DND-41 (cell line): ENCODE measurements around the gene LAX1.

Experiments
- EZH2 ChIP-seq: IDR thresholded peaks from 3 replicates; pipeline ENCODE4 v1.6.1; 2012; ENCODE audit warnings: borderline replicate concordance, low read depth, mild to moderate bottlenecking, moderate library complexity, low read length, inconsistent platforms; ENCODE audit not compliant: severe bottlenecking
- TF ChIP-seq, protein P1 (sequence below): IDR thresholded peaks from 2 replicates; pipeline ENCODE4 v1.5.1; 2012; ENCODE audit warnings: borderline replicate concordance, low read length, moderate library complexity, mild to moderate bottlenecking; ENCODE audit not compliant: poor library complexity, severe bottlenecking; ENCODE audit errors: extremely low read depth

DNA sequence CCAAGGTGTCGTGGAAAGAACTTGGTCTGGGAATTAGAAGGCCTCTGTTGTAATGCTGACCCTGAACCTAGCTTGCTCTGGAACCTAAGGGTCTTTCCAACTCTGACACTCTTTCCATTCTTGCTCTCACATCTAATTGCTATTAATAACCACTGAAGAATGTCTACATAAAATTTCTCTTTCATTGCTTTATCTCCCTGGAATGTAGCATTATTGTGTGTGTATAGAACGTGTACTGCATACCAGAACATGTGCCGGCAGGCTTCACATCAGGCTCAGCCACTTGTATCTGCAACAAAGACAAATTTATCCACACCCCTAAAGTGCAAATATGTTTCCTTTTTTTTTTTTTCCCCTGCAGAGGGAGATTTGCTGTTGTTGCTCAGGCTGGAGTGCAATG lies 13.9 kb upstream of the LAX1 start:
- TF ChIP-seq, protein P1, sequence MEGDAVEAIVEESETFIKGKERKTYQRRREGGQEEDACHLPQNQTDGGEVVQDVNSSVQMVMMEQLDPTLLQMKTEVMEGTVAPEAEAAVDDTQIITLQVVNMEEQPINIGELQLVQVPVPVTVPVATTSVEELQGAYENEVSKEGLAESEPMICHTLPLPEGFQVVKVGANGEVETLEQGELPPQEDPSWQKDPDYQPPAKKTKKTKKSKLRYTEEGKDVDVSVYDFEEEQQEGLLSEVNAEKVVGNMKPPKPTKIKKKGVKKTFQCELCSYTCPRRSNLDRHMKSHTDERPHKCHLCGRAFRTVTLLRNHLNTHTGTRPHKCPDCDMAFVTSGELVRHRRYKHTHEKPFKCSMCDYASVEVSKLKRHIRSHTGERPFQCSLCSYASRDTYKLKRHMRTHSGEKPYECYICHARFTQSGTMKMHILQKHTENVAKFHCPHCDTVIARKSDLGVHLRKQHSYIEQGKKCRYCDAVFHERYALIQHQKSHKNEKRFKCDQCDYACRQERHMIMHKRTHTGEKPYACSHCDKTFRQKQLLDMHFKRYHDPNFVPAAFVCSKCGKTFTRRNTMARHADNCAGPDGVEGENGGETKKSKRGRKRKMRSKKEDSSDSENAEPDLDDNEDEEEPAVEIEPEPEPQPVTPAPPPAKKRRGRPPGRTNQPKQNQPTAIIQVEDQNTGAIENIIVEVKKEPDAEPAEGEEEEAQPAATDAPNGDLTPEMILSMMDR, result no peak
- TF ChIP-seq EZH2, result no peak
